Measurements from ENCODE around the gene FAM234B. TPM values are rescaled to one million over a fixed set of nuclear protein-coding genes. Genes with fewer than 3 reads are reported as not detected.

Gene FAM234B
- total RNA-seq, 1 experiment from 2014 or later: 5.7 TPM

DNA sequence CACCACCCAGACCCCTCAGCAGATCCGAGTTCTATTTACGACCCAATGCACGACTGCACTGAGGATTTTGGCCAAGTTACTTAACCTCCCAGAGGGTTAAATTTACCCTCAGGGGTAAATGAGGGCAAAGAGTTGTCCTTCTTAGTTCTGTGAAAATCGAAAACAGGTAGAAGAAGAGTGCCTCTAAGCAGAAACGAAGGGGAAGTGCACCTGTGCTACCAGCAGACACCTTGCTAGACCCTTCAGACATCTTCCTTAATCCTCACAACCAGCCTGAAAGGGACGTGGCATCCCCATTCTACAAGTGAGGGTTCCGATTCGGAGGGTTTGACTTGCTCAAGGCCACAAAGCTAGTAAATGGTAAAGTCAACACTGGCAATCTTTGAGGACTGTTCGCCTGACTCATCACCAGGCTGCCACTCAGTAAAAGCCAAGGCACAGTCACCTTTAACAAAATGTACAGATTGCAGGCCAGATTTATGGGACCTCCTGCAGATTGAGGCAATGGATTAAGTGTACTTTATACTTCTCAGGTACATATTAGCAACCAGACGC is 57.7 kb downstream of the FAM234B start:
- Mint-ChIP-seq H3K4me1 (ENCODE audit: insufficient read depth, unreplicated experiment) (peaks cover 61% of the 10 kb centered on the region), H3K36me3 (ENCODE audit: insufficient read depth, unreplicated experiment) (peaks cover 5% of the 10 kb centered on the region), H3K9me3 (ENCODE audit: unreplicated experiment) (no peaks in the 10 kb centered on the region), H3K27ac (ENCODE audit: low read depth, unreplicated experiment) (peak overlapping the region; percentile 99), H3K27me3 (ENCODE audit: insufficient read depth, unreplicated experiment) (no peaks in the 10 kb centered on the region), H3K4me3 (ENCODE audit: unreplicated experiment) (peak overlapping the region; percentile 38)
- TF ChIP-seq, protein P1, sequence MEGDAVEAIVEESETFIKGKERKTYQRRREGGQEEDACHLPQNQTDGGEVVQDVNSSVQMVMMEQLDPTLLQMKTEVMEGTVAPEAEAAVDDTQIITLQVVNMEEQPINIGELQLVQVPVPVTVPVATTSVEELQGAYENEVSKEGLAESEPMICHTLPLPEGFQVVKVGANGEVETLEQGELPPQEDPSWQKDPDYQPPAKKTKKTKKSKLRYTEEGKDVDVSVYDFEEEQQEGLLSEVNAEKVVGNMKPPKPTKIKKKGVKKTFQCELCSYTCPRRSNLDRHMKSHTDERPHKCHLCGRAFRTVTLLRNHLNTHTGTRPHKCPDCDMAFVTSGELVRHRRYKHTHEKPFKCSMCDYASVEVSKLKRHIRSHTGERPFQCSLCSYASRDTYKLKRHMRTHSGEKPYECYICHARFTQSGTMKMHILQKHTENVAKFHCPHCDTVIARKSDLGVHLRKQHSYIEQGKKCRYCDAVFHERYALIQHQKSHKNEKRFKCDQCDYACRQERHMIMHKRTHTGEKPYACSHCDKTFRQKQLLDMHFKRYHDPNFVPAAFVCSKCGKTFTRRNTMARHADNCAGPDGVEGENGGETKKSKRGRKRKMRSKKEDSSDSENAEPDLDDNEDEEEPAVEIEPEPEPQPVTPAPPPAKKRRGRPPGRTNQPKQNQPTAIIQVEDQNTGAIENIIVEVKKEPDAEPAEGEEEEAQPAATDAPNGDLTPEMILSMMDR (IDR thresholded peaks at IDR 0.05; ENCODE audit: unreplicated experiment): no peak
- BruUV-seq (replicated peaks): TSS peak; percentile 72
- intact Hi-C loops (cut with micrococcal nuclease): loop anchor here (5.0 kb wide), 1 partner anchor 200 kb away; no protein-coding TSS in a partner anchor
- ChIA-PET POLR2A (interaction anchor here (0.7 to 7.7 kb wide), 20 partner anchors 9 to 1284 kb away, joined by 3 to 255 read pairs (median 5); partner anchors contain the start of genes EMP1 and GPRC5A), CTCF (interaction anchor here (0.6 to 6.0 kb wide), 12 partner anchors 34 to 1668 kb away, joined by 3 to 154 read pairs (median 4); no protein-coding TSS in a partner anchor)
- peak; percentile 79 for DNase-seq (ENCODE audit: unreplicated experiment)

DNA sequence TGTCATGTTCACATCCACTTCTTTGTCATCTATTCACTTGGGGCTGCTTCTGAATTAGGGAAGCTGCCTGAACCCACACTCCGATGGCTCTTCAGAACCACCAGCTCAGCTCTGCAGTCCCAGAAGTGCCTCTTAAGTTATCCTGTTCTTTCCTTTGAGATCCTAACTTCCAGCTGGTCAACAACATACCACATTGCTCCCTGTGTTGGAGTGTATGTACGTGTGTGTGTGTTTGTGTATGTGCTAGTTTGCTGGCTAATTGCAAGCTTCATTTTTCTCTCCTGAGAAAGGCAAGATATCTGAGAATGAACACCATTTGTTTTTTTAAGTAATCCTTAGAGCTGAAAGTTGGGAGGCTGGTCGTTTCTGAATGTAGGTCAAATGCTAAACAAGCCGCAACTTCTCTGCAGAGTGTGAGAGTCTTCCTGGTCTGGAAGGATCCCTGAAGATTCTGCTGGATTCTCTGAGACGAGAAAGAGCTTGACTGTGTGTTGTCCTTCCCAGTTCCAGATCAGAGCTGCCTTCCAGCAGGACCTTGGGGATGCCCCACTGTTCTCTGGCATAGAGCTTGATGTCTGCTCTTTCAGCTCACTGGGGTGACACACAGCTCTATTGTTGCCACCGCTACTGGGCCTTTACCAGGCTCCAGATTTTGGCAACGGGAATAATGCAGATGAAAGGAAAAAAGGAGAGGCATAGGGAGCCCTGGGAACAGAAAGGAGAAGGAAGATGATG is 58.4 kb downstream of the FAM234B start:
- TF ChIP-seq, protein P1 (IDR thresholded peaks at IDR 0.05; ENCODE audit: unreplicated experiment): no peak
- peak overlapping the region; percentile 63 for H3K4me3 Mint-ChIP-seq (ENCODE audit: unreplicated experiment)
- DNase-seq (ENCODE audit: unreplicated experiment): peak; percentile 14
- BruUV-seq (replicated peaks): no TSS peak
- H3K27me3 Mint-ChIP-seq (ENCODE audit: insufficient read depth, unreplicated experiment): no peaks in the 10 kb centered on the region
- intact Hi-C loops (cut with micrococcal nuclease): loop anchor here (5.0 kb wide), 1 partner anchor 200 kb away; no protein-coding TSS in a partner anchor
- peaks cover 4% of the 10 kb centered on the region for H3K36me3 Mint-ChIP-seq (ENCODE audit: insufficient read depth, unreplicated experiment)
- H3K9me3 Mint-ChIP-seq (ENCODE audit: unreplicated experiment): no peaks in the 10 kb centered on the region
- peaks cover 53% of the 10 kb centered on the region for H3K4me1 Mint-ChIP-seq (ENCODE audit: insufficient read depth, unreplicated experiment)
- H3K27ac Mint-ChIP-seq (ENCODE audit: low read depth, unreplicated experiment): peak overlapping the region; percentile 99
- ChIA-PET CTCF (interaction anchor here (0.6 to 6.0 kb wide), 16 partner anchors 22 to 161 kb away, joined by 3 to 154 read pairs (median 4); no protein-coding TSS in a partner anchor), POLR2A (interaction anchor here (0.6 to 7.7 kb wide), 24 partner anchors 8 to 1284 kb away, joined by 3 to 255 read pairs (median 4); partner anchors contain the start of genes EMP1 and GPRC5A)

DNA sequence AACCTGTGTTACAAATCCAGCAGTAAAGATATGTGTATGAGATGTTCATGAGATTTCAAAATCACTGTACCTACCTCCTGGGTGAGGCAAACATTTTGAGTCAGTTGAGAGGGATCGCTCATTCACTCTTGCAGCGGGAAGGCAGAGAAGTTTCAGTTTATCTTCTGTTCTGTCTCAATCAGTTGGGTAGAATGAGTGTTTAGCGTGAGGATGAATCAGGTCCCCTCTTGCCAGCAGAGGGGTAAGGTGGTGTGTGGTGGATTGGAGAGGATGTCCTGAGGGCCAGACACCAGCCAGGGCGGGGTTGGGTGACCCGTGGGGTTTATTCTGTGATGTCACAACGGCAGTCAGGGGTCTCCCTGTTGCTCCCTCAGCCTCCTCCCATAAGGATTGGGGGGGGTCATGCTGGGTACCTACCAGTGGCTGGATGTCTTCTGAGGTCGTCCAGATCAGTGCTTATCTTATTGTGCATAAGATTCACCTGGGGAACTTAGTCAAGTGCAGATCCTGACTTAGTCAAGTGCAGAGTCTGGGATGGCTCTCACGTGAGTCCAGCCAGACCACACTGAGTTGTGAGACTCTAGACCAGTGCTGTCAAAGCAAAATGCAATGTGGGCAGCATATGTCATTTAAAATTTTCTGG is 59.3 kb downstream of the FAM234B start, which contains the start of gene GSG1:
GSG1 (minus strand) TSS at position 277 of the 643 bp plus-strand sequence; CDS start at position 122, 155 bp downstream.
- no peaks in the 10 kb centered on the region for H3K9me3 Mint-ChIP-seq (ENCODE audit: unreplicated experiment)
- H3K36me3 Mint-ChIP-seq (ENCODE audit: insufficient read depth, unreplicated experiment): no peaks in the 10 kb centered on the region
- CTCF ChIA-PET: interaction anchor here (0.6 to 6.0 kb wide), 12 partner anchors 21 to 123 kb away, joined by 3 to 154 read pairs (median 5); no protein-coding TSS in a partner anchor
- peak; percentile 66 for DNase-seq (ENCODE audit: unreplicated experiment)
- no peaks in the 10 kb centered on the region for H3K27me3 Mint-ChIP-seq (ENCODE audit: insufficient read depth, unreplicated experiment)
- H3K4me3 Mint-ChIP-seq (ENCODE audit: unreplicated experiment): peak within 1 kb of the TSS; percentile 63
- POLR2A ChIA-PET: interaction anchor here (0.6 to 7.7 kb wide), 17 partner anchors 9 to 1283 kb away, joined by 3 to 255 read pairs (median 5); partner anchors contain the start of genes EMP1 and GPRC5A
- no TSS peak for BruUV-seq (replicated peaks)
- peaks cover 46% of the 10 kb centered on the region for H3K4me1 Mint-ChIP-seq (ENCODE audit: insufficient read depth, unreplicated experiment)
- intact Hi-C loops (cut with micrococcal nuclease): loop anchor here (5.0 kb wide), 1 partner anchor 201 kb away; no protein-coding TSS in a partner anchor
- TF ChIP-seq, protein P1 (IDR thresholded peaks at IDR 0.05; ENCODE audit: unreplicated experiment): no peak
- peak within 1 kb of the TSS; percentile 99 for H3K27ac Mint-ChIP-seq (ENCODE audit: low read depth, unreplicated experiment)
